PC-3 (cell line): ENCODE data around the gene UGT1A9. TPM values are rescaled to one million over a fixed set of nuclear protein-coding genes. Genes with fewer than 3 reads are reported as not detected.
"Not testable (repeated sequence)": the region's sequence is repeated elsewhere in the genome, so short reads cannot be mapped to it uniquely, and the experiment has no call there.

Source experiments
- ATAC-seq: fragments of 200-7000 bp; cut with Tn5 transposase; 2 replicates; pipeline ENCODE4 v1.9.1; 2020; ENCODE audit warnings: mild to moderate bottlenecking, moderate library complexity
- Bru-seq: library from RNA; stranded (reverse); fragments of 400-500 nt; gene quantifications from one replicate; lab custom pipeline; 2021; lab: Mats Ljungman, UMichigan
- BruChase-seq, 2 experiments: library from RNA; stranded (reverse); fragments of 400-500 nt; gene quantifications; one replicate each; lab custom pipeline; 2021; lab: Mats Ljungman, UMichigan
- BruUV-seq: library from RNA; stranded (reverse); fragments of 400-500 nt; replicated peaks from 2 replicates; lab custom pipeline; 2021; lab: Mats Ljungman, UMichigan
- CTCF ChIA-PET: fragments of 300-600 bp; sonication (Branson Sonifier 250); formaldehyde crosslinking; loops from one replicate; lab custom pipeline; 2022; ENCODE audit warnings: antibody characterized with exemption; lab: Charles Lee
- POLR2A ChIA-PET: fragments of 300-600 bp; sonication (Branson Sonifier 250); formaldehyde crosslinking; loops from one replicate; lab custom pipeline; 2022; ENCODE audit warnings: antibody characterized with exemption; ENCODE audit not compliant: unreplicated experiment; lab: Charles Lee
- DNase-seq: peaks from one replicate; pipeline ENCODE4 v3.0.0-alpha.2; 2015
- H2AFZ ChIP-seq: fragments of 300-600 bp; sonication (generic); 2 replicates; pipeline ENCODE4 v1.6.0; 2016; ENCODE audit warnings: antibody characterized with exemption, low read length
- H3F3A ChIP-seq: fragments of 300-600 bp; sonication (generic); one replicate; pipeline ENCODE4 v1.6.0; 2017; ENCODE audit warnings: antibody characterized with exemption, low read length, control low read depth, mild to moderate bottlenecking; ENCODE audit not compliant: unreplicated experiment
- H3K27ac ChIP-seq: fragments of 300-600 bp; sonication (generic); 2 replicates; pipeline ENCODE4 v1.5.1; 2016; ENCODE audit warnings: mild to moderate bottlenecking, low read length
- H3K27me3 ChIP-seq: fragments of 300-600 bp; sonication (generic); 2 replicates; pipeline ENCODE4 v1.6.1; 2016; ENCODE audit warnings: low read length, mixed read lengths
- H3K36me3 ChIP-seq: fragments of 300-600 bp; sonication (generic); 2 replicates; pipeline ENCODE4 v1.6.1; 2016; ENCODE audit warnings: low read depth, mixed run types, low read length, mixed read lengths
- H3K4me1 ChIP-seq: fragments of 300-600 bp; sonication (generic); 2 replicates; pipeline ENCODE4 v1.5.1; 2016; ENCODE audit warnings: low read length; ENCODE audit not compliant: insufficient read depth
- H3K4me2 ChIP-seq: fragments of 300-600 bp; sonication (generic); 2 replicates; pipeline ENCODE4 v1.6.0; 2016; ENCODE audit warnings: low read length
- H3K4me3 ChIP-seq: fragments of 300-600 bp; sonication (generic); 2 replicates; pipeline ENCODE4 v1.5.1; 2016; ENCODE audit warnings: mild to moderate bottlenecking, low read length, mixed read lengths
- H3K79me2 ChIP-seq: fragments of 300-600 bp; sonication (generic); 2 replicates; pipeline ENCODE4 v1.6.1; 2017; ENCODE audit warnings: low read length, mixed read lengths
- H3K9ac ChIP-seq: fragments of 300-600 bp; sonication (generic); 2 replicates; pipeline ENCODE4 v1.6.0; 2016; ENCODE audit warnings: mild to moderate bottlenecking, low read length
- H3K9me2 ChIP-seq: fragments of 300-600 bp; sonication (generic); replicated peaks from 2 replicates; pipeline ENCODE4 v1.6.1; 2016; ENCODE audit warnings: mixed run types, low read length, mixed read lengths
- H3K9me3 ChIP-seq: fragments of 300-600 bp; sonication (generic); 2 replicates; pipeline ENCODE4 v1.6.1; 2016; ENCODE audit warnings: low read length, mixed read lengths
- H4K20me1 ChIP-seq: fragments of 300-600 bp; sonication (generic); 2 replicates; pipeline ENCODE4 v1.6.1; 2016; ENCODE audit warnings: low read length, mixed read lengths
- EZH2 ChIP-seq: fragments of 300-600 bp; sonication (generic); IDR thresholded peaks from one replicate; pipeline ENCODE4 v1.6.1; 2017; ENCODE audit warnings: antibody characterized with exemption, mild to moderate bottlenecking, low read length; ENCODE audit not compliant: unreplicated experiment
- EZH2phosphoT487 ChIP-seq: fragments of 300-600 bp; sonication (generic); IDR thresholded peaks from 2 replicates; pipeline ENCODE4 v1.6.1; 2018; ENCODE audit warnings: mild to moderate bottlenecking, antibody characterized with exemption, low read length, borderline replicate concordance
- intact Hi-C: fragments of 100-400 bp; cut with micrococcal nuclease; formaldehyde crosslinking; loops from 2 replicates; pipeline ENCODE4 v1.9.0; 2023
- long read RNA-seq: library from polyadenylated mRNA; unstranded; transcript quantifications from one replicate; pipeline ENCODE4 v2.0.0, GENCODE V29; 2021; ENCODE audit not compliant: unreplicated experiment
- total RNA-seq: library from RNA; depleted of rRNA; stranded (reverse); fragments of >200 nt; gene quantifications from 2 replicates; pipeline ENCODE4 v1.2.3, GENCODE V29; 2014; rRNA removed
- TF ChIP-seq, protein P1 (sequence below): fragments of 300-600 bp; sonication (generic); conservative IDR thresholded peaks from 2 replicates; pipeline ENCODE4 v1.5.1; 2017; ENCODE audit warnings: antibody characterized with exemption, low read depth, mild to moderate bottlenecking, low read length

The UGT1A9 gene
- not detected in 2 replicates for total RNA-seq
- not detected for Bru-seq, nascent RNA
- not detected for BruChase-seq, experiment 1, labeled RNA remaining after a 6-hour chase
- not detected for BruChase-seq, experiment 2, labeled RNA remaining after a 2-hour chase
- long read RNA-seq = 0 reads

DNA sequence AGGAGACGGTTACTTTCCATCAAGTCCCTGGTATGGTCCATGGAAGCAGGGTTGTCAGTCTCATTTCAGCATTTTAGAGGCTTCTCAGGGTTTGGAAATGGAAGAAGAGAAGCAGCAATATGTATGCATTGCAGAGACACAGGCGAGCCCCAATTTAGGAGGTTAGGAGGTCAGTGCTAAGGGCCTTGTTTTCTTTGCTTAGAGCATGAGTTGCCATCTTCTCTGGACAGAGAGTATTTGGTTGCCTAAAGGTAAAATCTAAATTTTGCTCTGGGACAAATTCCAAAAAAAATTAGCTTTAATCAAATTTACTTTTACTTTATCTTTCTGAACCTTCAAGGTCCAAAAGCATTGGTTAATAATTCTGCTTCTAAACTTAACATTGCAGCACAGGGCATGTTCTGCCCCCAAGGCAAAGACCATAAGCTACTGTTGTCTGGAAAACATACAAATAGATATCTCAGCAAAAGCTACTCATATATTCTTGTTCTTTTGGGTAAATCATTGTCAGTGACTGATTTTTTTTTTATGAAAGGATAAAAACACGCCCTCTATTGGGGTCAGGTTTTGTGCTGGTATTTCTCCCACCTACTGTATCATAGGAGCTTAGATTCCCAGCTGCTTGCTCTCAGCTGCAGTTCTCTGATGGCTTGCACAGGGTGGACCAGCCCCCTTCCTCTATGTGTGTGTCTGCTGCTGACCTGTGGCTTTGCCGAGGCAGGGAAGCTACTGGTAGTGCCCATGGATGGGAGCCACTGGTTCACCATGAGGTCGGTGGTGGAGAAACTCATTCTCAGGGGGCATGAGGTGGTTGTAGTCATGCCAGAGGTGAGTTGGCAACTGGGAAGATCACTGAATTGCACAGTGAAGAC, at the start of gene UGT1A9:
TSS of gene UGT1A9 (plus strand) at position 609 of the 872 bp plus-strand sequence. CDS start at position 646, 37 bp downstream.
- no peaks in the 10 kb centered on the region for H3K27me3 ChIP-seq
- CTCF ChIA-PET = no interaction called here
- H3K4me2 ChIP-seq = no peak within 1 kb of the TSS
- H3K27ac ChIP-seq = no peak within 1 kb of the TSS
- TF ChIP-seq EZH2phosphoT487 = no peak
- no peak for TF ChIP-seq EZH2
- TF ChIP-seq, protein P1, sequence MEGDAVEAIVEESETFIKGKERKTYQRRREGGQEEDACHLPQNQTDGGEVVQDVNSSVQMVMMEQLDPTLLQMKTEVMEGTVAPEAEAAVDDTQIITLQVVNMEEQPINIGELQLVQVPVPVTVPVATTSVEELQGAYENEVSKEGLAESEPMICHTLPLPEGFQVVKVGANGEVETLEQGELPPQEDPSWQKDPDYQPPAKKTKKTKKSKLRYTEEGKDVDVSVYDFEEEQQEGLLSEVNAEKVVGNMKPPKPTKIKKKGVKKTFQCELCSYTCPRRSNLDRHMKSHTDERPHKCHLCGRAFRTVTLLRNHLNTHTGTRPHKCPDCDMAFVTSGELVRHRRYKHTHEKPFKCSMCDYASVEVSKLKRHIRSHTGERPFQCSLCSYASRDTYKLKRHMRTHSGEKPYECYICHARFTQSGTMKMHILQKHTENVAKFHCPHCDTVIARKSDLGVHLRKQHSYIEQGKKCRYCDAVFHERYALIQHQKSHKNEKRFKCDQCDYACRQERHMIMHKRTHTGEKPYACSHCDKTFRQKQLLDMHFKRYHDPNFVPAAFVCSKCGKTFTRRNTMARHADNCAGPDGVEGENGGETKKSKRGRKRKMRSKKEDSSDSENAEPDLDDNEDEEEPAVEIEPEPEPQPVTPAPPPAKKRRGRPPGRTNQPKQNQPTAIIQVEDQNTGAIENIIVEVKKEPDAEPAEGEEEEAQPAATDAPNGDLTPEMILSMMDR = no peak
- ATAC-seq = no peak
- DNase-seq = no peak
- no peaks in the 10 kb centered on the region for H3K4me1 ChIP-seq
- H3K9me2 ChIP-seq = no peaks in the 10 kb centered on the region
- no peak within 1 kb of the TSS for H3K9ac ChIP-seq
- H3F3A ChIP-seq = no peaks in the 10 kb centered on the region
- no peaks in the 10 kb centered on the region for H3K36me3 ChIP-seq
- H3K9me3 ChIP-seq = no peaks in the 10 kb centered on the region
- no peak within 1 kb of the TSS for H3K4me3 ChIP-seq
- BruUV-seq = no TSS peak
- POLR2A ChIA-PET = interaction anchor here (0.7 kb wide), 1 partner anchor 12 kb away, joined by 3 read pairs; no protein-coding TSS in a partner anchor
- intact Hi-C loops = no loop called here
- H3K79me2 ChIP-seq = no peaks in the 10 kb centered on the region
- H4K20me1 ChIP-seq = no peaks in the 10 kb centered on the region
- no peak within 1 kb of the TSS for H2AFZ ChIP-seq

DNA sequence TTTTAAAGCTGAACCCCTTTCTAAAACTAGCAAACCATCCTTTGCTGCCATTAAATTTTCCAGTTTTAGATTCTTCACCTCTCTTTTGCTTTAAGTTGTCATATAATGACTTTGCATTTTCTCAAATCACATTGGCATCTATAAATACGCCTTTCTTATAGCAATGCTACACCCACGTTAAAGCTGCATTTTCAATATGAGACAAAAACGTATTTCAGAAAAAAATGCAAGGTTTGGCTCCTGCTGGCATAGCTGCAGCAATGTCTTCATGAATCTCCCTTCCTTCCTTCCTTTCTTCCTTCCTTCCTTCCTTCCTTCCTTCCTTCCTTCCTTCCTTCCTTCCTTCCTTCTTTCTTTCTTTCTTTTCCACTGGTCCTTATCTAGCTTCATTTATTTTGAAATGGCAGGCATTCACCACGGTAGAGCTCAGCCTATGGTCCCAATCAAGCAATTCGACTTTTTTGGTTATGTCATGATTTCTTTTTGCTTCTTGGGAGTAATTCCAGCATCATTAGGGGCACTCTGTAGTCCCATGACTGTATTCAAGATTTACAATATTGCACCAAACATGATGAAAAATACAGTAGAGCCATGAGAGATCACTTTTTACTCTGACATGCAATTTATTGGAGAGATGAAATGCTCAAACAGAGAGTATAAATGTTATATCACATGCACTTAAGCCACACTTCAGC, 44.2 kb upstream of the UGT1A9 start:
- ChIA-PET POLR2A (no interaction called here), CTCF (no interaction called here)
- no peak overlapping the region for H3K4me3 ChIP-seq
- ATAC-seq (no peak), DNase-seq (no peak)
- H3K4me1 ChIP-seq = no peaks in the 10 kb centered on the region
- no peak overlapping the region for H2AFZ ChIP-seq
- H3F3A ChIP-seq = no peaks in the 10 kb centered on the region
- no TSS peak for BruUV-seq
- H3K9me3 ChIP-seq = no peaks in the 10 kb centered on the region
- H3K9me2 ChIP-seq = no peaks in the 10 kb centered on the region
- H3K27me3 ChIP-seq = no peaks in the 10 kb centered on the region
- H3K9ac ChIP-seq = no peak overlapping the region
- H3K27ac ChIP-seq = no peak overlapping the region
- H3K36me3 ChIP-seq = no peaks in the 10 kb centered on the region
- intact Hi-C loops = no loop called here
- H3K4me2 ChIP-seq = no peak overlapping the region
- H3K79me2 ChIP-seq = no peaks in the 10 kb centered on the region
- no peak for TF ChIP-seq EZH2phosphoT487
- TF ChIP-seq EZH2 = no peak
- TF ChIP-seq, protein P1 = no peak
- no peaks in the 10 kb centered on the region for H4K20me1 ChIP-seq

DNA sequence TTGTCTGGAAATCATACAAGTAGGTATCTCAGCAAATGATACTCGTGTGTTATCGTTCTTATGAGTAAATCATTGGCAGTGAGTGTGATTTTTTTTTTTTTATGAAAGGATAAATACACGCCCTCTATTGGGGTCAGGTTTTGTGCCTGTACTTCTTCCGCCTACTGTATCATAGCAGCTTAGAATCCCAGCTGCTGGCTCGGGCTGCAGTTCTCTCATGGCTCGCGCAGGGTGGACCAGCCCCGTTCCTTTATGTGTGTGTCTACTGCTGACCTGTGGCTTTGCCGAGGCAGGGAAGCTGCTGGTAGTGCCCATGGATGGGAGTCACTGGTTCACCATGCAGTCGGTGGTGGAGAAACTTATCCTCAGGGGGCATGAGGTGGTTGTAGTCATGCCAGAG, 35.4 kb upstream of the UGT1A9 start, which contains the start of gene UGT1A10:
TSS of gene UGT1A10 (plus strand) at position 143 of the 400 bp plus-strand sequence. CDS start at position 218, 75 bp downstream.
- H3K4me1 ChIP-seq, H3K27ac ChIP-seq, H2AFZ ChIP-seq, ATAC-seq, H3K9me3 ChIP-seq, DNase-seq, H3K9me2 ChIP-seq, intact Hi-C loops, H3K36me3 ChIP-seq, BruUV-seq, POLR2A ChIA-PET, H4K20me1 ChIP-seq, H3K9ac ChIP-seq, CTCF ChIA-PET, H3K4me2 ChIP-seq, H3K27me3 ChIP-seq, H3K4me3 ChIP-seq, H3F3A ChIP-seq, H3K79me2 ChIP-seq: not testable (repeated sequence)
